HepG2 (cell line): Measurements from ENCODE around the gene SH3BP2. TPM values are rescaled to one million over a fixed set of nuclear protein-coding genes. Genes with fewer than 3 reads are reported as not detected.

Experiments used
- FOXC1 ChIP-seq: sonication (generic); formaldehyde crosslinking; IDR thresholded peaks from 2 replicates; pipeline ENCODE4 v1.8.0; 2022; ENCODE audit warnings: mild to moderate bottlenecking, missing genetic modification reagents, borderline replicate concordance
- MAFK ChIP-seq, 2 experiments: IDR thresholded peaks in 1 of 2; conservative IDR thresholded peaks in 1 of 2; 2 replicates each; pipeline ENCODE4 v1.6.1; 2011; ENCODE audit warnings: improper control_type of control experiment in 2 of 2, low read length in 2 of 2
- MED1 ChIP-seq: sonication (generic); formaldehyde crosslinking; IDR thresholded peaks from 2 replicates; pipeline ENCODE4 v1.4.0; 2020; ENCODE audit warnings: missing genetic modification reagents
- SIN3B ChIP-seq: fragments of 150-350 bp; IDR thresholded peaks from 2 replicates; pipeline ENCODE4 v1.6.1; 2014; ENCODE audit warnings: low read length
- ZBTB33 ChIP-seq: sonication (generic); formaldehyde crosslinking; IDR thresholded peaks from 2 replicates; pipeline ENCODE4 v1.4.0; 2020; ENCODE audit warnings: missing genetic modification reagents
- ZNF629 ChIP-seq: sonication (generic); formaldehyde crosslinking; conservative IDR thresholded peaks from 2 replicates; pipeline ENCODE4 v1.5.0; 2020; ENCODE audit warnings: missing genetic modification reagents
- ZNF639 ChIP-seq: conservative IDR thresholded peaks from 2 replicates; pipeline ENCODE4 v1.6.1; 2018; ENCODE audit warnings: missing genetic modification reagents
- polyA plus RNA-seq, 8 experiments: library from polyadenylated mRNA; depleted of rRNA in 3 of 8; stranded (reverse) in 7 of 8; unstranded in 1 of 8; fragments of >200 nt; fragmentation: Illumina TruSeq in 4 of 8; extraction: Trizol in 4 of 8; gene quantifications; 2 replicates each; pipeline versions ENCODE4 v1.2.1 to v1.2.3, GENCODE V29; 2011 to 2016; ENCODE audit warnings: low read depth in 4 of 8, missing spikeins in 1 of 8, mixed read lengths in 1 of 8; ENCODE audit not compliant: insufficient read depth in 1 of 8
- total RNA-seq, 5 experiments: library from RNA; depleted of rRNA; stranded (reverse); fragments of >200 nt; fragmentation: Illumina TruSeq; extraction: Trizol; gene quantifications; 2 replicates each; pipeline ENCODE4 v1.2.3, GENCODE V29; 2016; ENCODE audit warnings: low read depth in 1 of 5
- TF ChIP-seq, protein P1 (sequence below): sonication (generic); formaldehyde crosslinking; IDR thresholded peaks from 2 replicates; pipeline ENCODE4 v1.8.1; 2023; ENCODE audit warnings: mild to moderate bottlenecking, missing genetic modification reagents

SH3BP2 gene
- total and polyA plus RNA-seq, 2 of the 13 experiments (the other 11 are each of a cell fraction or from before 2014, with no cell fraction given), result 16.9 to 34.5 TPM

GRCh38 chr4:2803624-2804448 is 11.0 kb downstream of the SH3BP2 start (continued):
- TF ChIP-seq FOXC1 (CRISPR knock-in tag) (no peak), ZNF629 (CRISPR knock-in tag) (no peak), MED1 (CRISPR knock-in tag) (no peak), ZNF639 (CRISPR knock-in tag) (no peak), SIN3B (no peak), MAFK (conservative IDR thresholded peaks at IDR 0.05 in 1 of 2, IDR thresholded peaks at IDR 0.05 in 1 of 2; ENCODE audit: low read length in 2 of 2) (no peak), ZBTB33 (CRISPR knock-in tag) (peak; percentile 98)
- TF ChIP-seq, protein P1, sequence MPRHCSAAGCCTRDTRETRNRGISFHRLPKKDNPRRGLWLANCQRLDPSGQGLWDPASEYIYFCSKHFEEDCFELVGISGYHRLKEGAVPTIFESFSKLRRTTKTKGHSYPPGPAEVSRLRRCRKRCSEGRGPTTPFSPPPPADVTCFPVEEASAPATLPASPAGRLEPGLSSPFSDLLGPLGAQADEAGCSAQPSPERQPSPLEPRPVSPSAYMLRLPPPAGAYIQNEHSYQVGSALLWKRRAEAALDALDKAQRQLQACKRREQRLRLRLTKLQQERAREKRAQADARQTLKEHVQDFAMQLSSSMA (CRISPR knock-in tag), result no peak
